ENCODE data around the gene HUNK.

Gene HUNK

DNA sequence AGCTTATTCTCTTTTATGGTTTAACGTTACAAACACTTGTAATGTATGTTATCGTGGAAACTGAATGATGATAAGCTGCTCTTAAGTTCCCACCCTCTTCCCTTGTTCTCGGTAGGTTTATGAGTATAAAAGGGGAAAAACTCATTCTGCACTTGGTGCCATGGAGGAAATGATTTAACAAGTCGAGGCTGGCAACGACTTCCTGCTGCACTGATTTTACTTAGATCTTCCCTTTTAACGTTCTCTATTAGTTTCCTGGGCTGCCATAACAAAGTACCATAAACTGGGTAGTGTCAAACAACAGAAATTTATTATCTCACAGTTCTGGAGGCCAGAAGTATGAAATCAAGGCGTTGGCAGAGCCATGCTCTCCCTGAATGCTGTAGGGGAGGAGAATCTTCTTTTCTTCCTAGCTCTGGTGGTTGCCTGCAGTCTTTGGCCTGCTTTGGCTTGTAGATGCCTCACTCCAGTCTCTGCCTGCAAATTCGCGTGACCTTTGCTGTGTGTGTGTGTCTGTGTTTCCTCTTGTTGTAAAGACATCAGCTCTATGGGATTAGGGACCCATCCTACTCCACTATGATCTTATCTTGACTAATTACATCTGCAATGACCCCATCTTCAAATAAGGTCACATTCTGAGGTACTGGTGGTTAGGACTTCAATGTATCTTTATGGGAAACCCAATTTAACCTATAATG is 26.3 kb downstream of the HUNK start:
- no peak for DNase-seq

DNA sequence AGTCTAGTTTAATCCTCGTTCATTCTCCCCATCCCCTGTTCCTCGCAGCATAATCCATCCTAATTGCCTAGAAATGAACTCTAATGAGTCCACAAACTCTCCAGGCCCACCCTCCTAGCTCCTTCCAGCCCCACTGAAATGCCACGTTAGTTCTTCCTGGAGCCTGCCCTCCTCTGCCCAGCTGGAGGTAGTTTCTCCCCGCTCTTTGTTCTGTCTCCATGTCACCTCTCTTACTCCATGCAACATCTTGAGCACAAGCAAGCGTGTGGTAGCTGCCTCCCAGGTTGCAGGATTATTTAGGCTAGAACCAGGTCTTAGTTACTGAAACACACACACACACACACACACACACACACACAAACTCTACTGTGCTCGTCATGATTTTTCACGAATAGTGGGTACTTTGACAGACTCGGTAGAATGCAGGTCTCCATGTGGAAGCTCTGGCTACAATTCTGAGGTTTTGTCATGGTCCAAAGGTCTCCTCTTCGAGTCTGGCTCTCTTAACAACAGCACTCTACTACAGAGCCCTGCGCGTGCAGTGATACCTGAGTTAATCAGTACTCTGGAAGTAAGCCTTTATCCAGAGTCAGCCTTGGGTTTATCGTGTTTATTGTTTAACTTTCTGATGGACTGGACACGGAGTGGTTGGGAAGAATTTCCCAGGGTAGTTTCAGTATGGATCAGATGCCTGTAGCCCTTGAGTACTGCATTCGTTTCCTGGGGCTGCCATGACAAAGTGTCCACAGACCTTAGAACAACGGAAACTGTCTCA is 27.5 kb downstream of the HUNK start:
- DNase-seq, result no peak

DNA sequence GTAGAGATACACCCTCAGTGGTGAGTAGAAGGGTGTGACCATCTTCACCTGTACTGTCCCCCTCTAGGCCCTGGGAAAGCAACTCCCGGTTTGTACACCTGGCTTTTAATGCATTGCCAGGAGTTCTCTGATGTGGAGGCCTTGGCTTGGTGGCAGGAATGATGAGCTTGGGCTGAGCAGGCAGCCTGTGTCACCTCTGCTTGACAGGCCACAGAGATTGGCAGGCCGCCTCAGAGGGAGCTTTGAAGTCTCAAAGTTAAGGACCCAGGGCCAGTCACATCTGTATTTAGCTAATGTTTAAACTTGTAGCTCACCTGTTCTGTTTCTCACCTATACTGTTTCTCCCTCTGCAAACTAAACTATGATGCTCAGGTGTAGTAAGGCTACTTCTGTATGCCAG is 28.5 kb downstream of the HUNK start:
- no peak for DNase-seq

DNA sequence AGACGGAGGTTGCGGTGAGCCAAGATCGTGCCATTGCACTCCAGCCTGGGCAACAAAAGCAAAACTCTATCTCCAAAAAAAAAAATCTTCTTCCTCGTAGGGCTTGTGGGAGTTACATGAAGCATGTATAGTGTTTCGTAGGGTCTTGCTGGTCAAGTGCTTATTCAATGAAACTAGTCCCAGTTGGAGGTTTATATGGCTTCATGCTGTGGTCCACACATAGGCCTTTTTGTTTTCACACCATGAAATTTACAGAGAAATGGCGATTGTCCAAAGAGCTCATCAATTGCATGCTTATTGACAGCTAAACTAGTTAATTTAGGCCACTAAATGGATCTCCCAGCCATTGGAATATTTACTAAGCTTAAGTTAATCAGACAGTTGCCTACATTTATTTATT is 29.6 kb downstream of the HUNK start:
- DNase-seq, result no peak

DNA sequence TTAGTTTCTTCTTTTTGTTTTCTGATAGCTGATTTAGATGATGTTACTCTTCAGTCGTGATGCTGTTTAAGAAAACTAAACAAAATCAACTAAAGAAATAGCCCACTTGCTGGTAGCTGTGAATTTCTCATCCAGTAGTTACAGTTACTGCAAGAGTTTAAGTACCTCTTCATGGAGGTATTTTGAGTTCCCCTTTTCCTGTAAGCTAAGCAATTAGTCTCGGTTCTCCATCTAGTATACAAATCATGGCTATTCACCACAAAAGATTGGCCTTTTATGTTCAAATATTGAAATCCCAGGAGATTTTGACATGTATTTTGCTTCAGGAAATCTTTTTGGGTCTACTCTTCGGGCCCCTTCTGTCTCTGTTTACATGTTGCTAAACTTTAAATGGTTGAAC is 31.1 kb downstream of the HUNK start:
- no peak for DNase-seq

DNA sequence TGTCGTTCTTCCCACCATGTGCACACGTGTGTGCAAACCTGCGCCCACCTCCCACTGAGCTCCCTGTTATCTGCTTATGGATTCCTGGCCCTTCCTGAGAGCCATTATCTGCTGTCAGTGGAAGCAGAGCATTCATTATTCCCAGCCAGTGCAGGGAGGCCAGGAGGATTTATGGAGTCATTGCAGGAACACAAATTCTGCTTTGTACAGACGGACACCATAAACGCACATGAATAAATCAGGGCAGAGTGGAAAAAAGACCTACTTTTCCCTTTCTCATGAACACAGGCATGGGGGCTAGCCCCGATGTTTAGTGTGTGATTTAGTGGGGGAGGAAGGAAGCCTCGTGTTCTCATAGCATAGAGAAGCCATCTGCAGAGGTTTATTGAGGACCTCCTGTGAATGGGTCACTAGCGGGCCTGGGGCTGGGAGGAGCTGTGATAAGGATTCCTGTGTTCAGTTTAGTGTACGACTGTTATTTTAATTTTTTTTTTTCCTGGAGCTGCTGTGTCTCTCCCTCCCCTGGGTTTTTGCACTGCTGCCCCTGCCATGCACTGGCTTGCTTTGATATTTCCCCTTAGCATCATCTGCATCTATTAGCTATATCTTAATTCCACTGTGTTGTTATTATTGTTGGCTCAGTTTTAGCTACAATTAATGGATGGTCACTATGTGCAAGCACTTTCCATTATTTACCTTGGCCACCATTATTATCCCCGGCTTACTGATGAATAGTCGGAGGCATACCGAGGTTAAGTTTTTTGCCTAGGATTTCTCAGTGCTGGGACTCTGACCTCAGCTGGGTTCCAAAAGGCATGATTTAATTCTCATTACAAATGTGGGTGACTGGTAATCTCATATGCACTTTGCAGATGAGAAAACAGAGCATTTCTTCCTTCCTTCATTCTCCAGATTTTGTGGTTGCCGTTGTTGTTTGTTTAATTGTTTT is 33.0 kb downstream of the HUNK start:
- DNase-seq, result no peak

DNA sequence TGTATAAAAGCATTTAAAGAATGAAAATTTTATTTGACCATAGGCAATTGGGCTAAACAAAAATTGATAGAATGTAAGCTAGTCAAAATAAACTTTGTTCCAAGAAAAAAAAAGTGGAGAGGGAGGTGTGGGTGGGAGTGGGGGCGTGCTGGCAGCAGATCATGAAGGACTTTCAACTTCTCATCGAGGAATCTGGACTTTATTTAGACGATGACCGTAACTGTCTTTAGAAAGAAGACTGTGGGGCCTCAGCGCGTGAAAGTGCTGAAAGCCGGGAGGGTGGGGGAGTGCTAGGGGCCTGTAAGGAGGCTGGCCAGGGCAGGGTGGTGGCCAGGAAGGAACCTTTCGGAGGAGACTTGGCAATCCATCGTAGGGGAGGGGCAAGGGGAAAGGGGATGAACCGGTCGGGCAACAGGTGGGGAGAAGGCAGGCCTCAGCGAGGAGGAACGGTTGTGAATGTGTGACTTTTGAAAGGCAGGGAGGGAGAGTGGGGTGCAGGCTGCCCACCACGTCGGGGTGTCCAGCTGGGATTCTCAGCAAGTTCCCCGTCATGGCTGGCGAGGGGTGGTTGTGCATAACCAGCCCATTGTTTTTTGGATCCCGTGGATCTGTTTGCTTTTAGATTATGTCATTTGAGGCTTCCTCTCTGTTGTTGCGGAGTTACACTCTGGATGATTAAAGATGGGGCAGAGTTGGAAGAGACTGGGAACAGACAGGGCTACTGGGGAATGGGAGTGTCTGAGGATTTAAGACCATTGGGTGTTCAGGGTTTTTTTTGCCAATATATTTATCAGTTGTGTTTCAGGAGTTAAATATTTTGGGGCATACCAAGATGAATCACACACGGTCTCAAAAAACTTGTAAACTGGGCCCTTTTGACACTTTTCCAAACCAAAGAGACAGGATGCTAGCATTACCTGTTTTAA is 35.5 kb downstream of the HUNK start:
- no peak for DNase-seq

DNA sequence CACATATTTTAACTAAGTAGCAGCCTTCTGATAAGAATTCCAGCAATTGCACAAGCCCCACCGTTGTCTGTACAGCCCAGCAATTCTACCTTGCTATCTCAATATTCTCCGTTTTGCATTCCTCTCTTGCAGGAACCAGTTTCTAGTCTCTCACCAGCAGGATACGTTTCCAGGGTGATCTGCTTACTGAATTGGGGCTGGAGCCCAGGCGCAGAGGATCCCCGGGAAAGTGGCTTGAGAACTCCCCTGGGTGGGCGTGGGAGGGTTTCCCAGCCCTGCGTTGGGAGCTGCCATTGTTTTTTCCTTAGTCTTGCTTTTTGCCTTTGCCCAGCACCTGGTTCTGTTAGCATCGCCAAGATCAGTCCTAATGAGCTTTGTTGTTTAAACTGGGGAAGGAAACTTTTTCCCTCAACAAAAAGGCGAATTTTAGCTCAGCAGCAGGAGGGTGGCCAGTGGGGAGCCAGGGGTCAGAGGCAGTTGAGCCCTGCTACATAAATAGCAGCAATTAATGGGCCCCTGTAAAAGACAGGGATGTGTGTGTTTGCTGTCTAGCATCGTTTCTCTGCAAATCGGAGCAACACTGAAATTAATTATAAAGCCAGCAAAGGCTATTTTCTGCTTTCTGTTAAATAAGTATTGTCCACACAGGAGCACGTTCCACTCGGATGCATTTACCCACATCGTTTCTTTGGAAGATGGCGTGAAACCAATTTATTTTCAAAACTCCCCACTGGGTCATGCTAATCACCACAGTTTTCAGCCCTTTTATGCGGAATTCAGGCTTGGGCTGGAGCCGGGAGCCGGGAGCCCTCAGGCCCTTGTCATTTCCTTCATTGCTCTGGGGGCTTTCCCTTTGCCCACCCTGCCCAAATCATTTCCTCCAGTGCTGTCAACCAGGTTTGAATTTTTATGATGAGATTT is 36.6 kb downstream of the HUNK start:
- DNase-seq, result peak; percentile 41

DNA sequence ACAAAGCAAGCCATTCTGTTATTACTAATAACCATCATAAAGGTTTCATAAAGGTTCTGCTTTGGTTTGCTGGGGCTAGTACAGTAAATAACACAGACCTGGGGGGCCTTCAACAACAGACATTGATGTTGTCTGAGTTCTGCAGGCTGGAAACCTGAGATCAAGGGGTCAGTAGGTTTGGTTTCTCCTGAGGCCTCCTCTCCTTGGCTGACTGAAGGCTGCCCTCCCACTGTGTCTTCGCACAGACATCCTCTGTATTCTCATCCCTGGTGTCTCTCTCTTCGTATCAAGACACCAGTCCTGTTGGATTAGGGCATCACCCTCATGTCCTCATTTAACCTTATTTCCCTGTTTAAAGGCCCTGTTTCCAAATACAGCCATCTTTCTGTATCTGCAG is 37.3 kb downstream of the HUNK start:
- no peak for DNase-seq

DNA sequence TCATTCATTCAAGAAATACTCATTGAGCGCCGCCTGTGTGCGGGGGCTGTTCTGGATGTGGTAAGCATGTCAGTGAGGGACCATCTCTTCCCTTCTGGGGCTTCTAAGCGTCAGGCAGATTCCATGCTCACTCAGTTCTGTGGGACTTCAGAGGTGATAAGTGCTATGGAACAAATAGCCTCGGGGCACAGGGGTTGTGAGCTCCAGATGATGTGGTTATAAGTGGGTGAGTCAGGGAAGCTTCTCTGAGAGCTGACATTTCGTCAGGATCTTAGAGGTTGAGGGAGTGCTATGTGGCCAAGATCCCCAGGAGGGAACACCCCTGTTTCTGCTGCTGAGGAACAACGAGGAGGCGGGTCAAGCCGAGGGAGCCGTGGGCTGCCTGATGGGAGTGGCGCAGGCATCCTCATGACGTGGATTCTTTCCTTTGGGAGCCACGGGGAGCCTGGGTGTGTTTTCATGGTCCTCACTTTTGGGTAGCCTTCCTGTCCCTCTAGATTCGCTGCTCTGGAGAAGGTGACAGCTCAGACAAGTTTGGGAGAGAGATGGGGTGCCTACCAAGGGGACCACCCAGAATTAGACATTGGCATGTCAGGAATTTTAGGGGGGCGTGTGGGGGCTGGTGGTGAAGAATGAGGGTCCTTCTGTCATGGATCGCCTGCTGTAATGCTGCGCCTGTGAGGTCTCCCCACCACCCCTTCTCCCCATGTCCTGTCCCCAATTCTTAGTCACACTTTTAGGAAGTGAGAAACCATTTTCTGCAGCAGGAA is 38.5 kb downstream of the HUNK start:
- no peak for DNase-seq

DNA sequence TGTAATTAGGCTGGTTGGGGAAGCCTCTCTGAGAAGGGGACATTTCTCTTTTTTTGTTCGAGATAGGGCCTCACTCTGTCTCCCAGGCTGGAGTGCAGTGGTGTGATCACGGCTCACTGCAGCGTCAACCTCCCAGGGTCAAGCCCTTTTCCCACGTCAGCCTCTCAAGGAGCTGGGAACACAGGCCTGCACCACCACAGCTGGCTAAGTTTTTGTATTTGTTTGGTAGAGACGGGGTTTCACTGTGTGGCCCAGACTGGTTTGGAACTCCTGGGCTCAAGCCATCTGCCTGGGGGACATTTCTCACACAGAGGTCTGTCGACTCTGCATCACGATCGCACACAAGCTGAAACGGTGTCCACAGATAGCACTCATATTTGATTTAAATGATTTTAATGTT is 39.7 kb downstream of the HUNK start:
- no peak for DNase-seq

DNA sequence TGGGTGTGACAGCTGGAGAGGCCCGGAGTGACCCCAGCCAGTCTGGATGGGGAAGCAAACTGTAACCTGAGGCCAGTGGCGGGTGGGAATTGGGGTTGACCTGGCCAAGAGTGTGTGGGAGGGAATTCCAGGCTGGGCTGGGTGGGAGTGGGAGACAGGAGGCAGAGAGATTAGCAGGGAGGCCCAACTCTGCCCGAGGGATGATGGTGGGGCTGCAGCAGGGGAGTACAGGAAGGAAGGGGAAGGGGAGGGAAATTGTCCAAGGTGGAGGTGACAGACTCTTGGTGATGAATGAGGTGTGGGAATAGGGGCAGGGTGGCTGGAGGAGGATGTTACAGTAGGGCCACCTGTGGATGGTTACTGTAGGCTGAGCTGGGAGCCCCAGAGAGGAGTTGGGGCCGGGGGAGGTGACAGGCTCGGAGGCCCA is 40.4 kb downstream of the HUNK start:
- peak; percentile 56 for DNase-seq

DNA sequence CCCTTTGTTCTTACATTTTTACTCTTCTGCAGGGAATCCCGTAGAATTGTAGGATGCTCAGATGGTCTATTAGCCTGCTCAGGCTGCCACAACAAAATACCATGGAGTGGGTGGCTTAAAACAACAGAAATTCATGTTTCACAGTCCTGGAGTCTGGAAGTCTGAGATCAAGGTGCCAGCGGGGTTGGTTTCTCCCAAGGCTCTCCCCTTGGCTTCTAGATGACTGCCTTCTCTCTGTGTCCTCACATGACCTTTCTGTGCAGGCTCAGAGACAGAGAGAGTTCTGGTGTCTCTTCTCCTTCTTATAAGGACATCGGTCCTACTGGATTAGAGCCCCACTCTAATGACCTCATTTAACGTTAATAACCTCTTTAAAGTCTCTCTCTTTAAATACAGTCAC is 41.7 kb downstream of the HUNK start:
- no peak for DNase-seq

DNA sequence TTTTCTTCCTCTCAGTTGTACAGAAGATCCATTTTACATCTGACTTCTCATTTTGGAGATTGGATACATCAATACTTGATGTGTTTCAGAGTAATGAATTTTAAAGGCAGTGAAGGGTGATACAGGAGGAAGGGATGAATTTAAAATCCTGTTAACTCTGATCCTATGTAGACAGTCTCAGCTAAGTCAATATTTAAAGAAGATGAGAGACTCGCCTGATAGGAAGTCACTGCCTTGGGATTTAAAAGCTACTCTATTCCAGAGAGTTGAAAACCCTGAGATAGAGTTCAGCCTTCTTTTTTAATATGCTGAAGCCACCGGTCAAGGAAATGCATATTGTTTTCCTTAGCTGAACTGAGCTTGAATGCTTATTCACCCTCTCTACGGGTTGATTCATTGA is 42.7 kb downstream of the HUNK start:
- no peak for DNase-seq

DNA sequence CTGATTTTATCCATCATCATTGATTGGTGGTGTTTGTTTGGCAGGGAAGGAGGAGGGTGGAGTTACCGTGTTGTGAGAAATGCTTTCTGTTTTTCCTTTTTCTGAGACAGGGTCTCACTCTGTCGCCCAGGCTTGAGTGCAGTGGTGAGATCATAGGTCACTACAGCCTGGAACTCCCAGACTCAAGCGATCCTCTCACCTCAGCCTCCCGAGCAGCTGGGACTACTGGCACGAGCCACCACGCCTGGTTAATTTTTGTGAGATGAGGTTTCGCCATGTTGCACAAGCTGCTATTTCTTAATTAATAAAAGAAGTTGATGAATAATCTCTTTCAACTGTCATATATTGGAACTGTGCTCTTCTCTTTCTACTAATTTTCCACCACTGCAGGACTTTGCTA is 44.3 kb downstream of the HUNK start:
- no peak for DNase-seq

DNA sequence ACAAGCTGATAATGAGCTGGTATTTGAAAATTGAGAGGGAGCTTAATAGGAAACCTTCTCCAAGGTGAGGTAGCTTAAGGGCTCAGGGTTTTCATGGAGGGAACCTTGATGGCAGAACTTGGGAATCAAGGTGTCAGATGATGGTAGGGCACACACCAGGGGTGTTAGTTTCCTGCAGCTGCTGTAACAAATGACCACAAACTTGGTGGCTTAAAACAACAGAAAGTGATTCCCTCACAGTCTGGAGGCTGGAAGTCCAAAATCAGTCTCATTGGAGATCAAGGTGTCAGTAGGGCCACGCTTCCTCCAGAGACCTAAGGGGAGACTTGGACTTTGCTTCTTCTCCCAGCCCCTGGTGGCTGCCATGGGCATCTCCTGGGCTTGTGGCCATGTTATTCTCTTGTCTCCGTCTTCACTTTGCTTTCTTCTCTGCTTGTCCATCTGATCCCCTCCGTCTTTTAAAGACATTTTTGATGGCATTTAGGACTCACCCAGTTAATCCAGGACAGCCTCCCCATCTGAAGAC is 45.5 kb downstream of the HUNK start:
- no peak for DNase-seq

DNA sequence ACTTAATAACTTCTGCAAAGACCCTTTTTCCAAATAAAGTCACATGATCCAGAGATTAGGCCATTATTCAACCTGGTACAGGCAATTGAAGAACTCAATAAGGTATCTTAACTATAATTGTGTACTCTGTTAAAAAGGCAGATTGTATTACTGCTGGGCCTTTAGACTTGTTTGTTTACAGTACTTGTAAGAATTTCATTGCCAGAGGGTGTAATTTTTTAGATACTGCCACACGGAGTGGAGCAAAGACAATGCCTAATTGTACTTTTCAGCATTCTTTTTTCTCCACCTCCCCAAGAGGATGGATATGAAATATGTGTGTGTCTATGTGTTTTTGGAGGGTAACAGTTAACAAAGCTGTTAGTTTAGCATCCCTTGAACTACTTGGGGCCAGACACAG is 47.5 kb downstream of the HUNK start:
- DNase-seq, result no peak

DNA sequence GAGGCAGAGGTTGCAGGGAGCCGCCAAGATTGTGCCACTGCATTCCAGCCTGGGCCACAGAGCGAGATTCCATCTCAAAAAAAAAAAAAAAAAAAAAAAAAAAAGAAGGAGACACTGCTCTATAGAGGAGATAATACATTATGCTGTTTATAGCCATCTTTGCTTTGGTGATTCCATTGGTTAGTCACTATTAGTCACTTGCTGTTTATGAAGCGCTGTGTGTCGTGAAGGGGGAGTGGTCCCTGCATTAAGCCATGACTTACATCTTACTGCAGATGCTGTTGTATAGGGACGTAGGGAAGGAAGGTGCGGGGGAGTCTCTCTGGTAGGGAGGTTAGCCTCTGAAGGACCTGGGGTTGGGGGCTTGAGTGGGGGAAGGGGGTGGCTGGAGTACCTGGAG is 48.3 kb downstream of the HUNK start:
- DNase-seq, result no peak

DNA sequence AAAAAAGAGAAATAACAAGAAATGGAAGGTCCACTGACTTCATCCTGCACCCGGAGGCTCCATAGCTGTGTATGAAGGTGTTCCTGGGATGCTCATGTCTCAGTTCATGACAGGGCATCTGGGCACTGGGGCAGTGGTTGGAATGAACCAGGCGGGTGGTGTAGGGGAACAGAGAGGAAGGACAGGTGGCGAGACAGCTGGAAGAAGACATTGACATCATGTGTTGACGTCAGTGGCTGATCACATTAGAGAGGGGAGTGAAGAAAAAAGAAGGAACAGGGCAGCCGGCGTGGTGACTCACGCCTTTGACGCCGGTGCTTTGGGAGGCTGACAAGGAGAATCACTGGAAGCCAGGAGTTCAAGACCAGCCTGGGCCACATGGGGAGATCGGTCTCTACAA is 50.1 kb downstream of the HUNK start:
- DNase-seq, result no peak

DNA sequence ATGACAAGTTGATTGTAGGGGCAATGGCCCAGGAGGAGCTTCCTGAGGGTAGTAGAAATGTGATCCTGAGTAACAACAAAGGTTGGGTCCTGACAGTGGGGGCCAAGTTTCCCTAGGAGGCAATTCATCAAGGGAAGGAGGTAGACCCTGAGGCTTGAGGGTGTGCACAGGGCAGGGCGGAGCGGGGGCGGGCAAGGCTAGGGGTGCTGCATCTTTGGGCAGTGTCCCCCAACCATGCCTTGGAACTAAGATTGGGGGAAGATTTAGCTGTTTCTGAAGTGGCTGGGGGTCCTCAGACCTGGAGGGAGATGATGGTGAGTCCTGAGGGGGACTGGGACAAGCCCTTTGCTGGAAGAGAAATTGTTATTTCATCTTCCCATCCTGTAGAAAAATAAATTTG is 50.9 kb downstream of the HUNK start:
- DNase-seq, result no peak
